GM23248 (cell line): ENCODE results near the gene FLOT1. TPM values are rescaled to one million over a fixed set of nuclear protein-coding genes. Genes with fewer than 3 reads are reported as not detected.

Experiments used
- DNase-seq: peaks from one replicate; pipeline ENCODE4 v3.0.0-alpha.2; 2015
- H2AFZ ChIP-seq: fragments of 200-600 bp; sonication (generic); 2 replicates; pipeline ENCODE4 v1.6.1; 2016; ENCODE audit warnings: antibody characterized with exemption
- H3F3A ChIP-seq: fragments of 200-600 bp; sonication (generic); 2 replicates; pipeline ENCODE4 v1.6.1; 2016; ENCODE audit warnings: mild to moderate bottlenecking, antibody characterized with exemption, mixed run types; ENCODE audit not compliant: insufficient read depth
- H3K27ac ChIP-seq: fragments of 200-600 bp; sonication (generic); 2 replicates; pipeline ENCODE4 v1.5.1; 2016; ENCODE audit warnings: mild to moderate bottlenecking
- H3K27me3 ChIP-seq: fragments of 200-600 bp; sonication (generic); replicated peaks from 2 replicates; pipeline ENCODE4 v1.6.1; 2016; ENCODE audit warnings: mild to moderate bottlenecking; ENCODE audit not compliant: insufficient read depth
- H3K36me3 ChIP-seq: fragments of 200-600 bp; sonication (generic); 2 replicates; pipeline ENCODE4 v1.6.1; 2016; ENCODE audit warnings: low read depth, mild to moderate bottlenecking
- H3K4me1 ChIP-seq: fragments of 200-600 bp; sonication (generic); 2 replicates; pipeline ENCODE4 v1.6.1; 2016; ENCODE audit warnings: mild to moderate bottlenecking; ENCODE audit not compliant: insufficient read depth
- H3K4me2 ChIP-seq: fragments of 200-600 bp; sonication (generic); one replicate; pipeline ENCODE4 v1.6.1; 2016; ENCODE audit warnings: mild to moderate bottlenecking; ENCODE audit not compliant: unreplicated experiment
- H3K4me3 ChIP-seq: fragments of 200-600 bp; sonication (generic); 2 replicates; pipeline ENCODE4 v1.5.1; 2016; ENCODE audit warnings: mild to moderate bottlenecking
- H3K79me2 ChIP-seq: fragments of 200-600 bp; sonication (generic); 2 replicates; pipeline ENCODE4 v1.6.1; 2016; ENCODE audit warnings: mild to moderate bottlenecking; ENCODE audit not compliant: insufficient read depth
- H3K9ac ChIP-seq: fragments of 200-600 bp; sonication (generic); 2 replicates; pipeline ENCODE4 v1.6.1; 2016; ENCODE audit warnings: mild to moderate bottlenecking
- H3K9me2 ChIP-seq: fragments of 200-600 bp; sonication (generic); 2 replicates; pipeline ENCODE4 v1.6.1; 2016; ENCODE audit warnings: mixed run types, mild to moderate bottlenecking, moderate library complexity; ENCODE audit not compliant: insufficient read depth
- H3K9me3 ChIP-seq: fragments of 200-600 bp; sonication (generic); one replicate; pipeline ENCODE4 v1.6.1; 2017; ENCODE audit warnings: low read depth
- H4K20me1 ChIP-seq: fragments of 200-600 bp; sonication (generic); 2 replicates; pipeline ENCODE4 v1.6.0; 2016; ENCODE audit not compliant: insufficient read depth
- EZH2 ChIP-seq: fragments of 200-600 bp; sonication (generic); IDR thresholded peaks from 2 replicates; pipeline ENCODE4 v1.6.1; 2018; ENCODE audit warnings: antibody characterized with exemption, mild to moderate bottlenecking; ENCODE audit not compliant: insufficient read depth, poor library complexity, severe bottlenecking
- EZH2phosphoT487 ChIP-seq: fragments of 200-600 bp; sonication (generic); IDR thresholded peaks from 2 replicates; pipeline ENCODE4 v1.6.1; 2018; ENCODE audit warnings: antibody characterized with exemption, moderate library complexity, mild to moderate bottlenecking, low read depth; ENCODE audit not compliant: insufficient read depth
- WGBS, 2 experiments: methylation state at CpG; one replicate each; pipeline ENCODE4 v1.1.6; 2015 to 2017; ENCODE audit warnings: low lambda C conversion rate in 2 of 2, low coverage in 1 of 2; ENCODE audit errors: missing lambda C conversion rate in 2 of 2; 5-methylcytosine and 5-hydroxymethylcytosine counted together
- in situ Hi-C: fragments of 300-500 bp; cut with MboI; formaldehyde crosslinking; loops from 2 replicates; pipeline ENCODE4 v1.15.0; 2020
- polyA plus RNA-seq: library from polyadenylated mRNA; unstranded; fragments of >200 nt; fragmentation: Nextera tagmentation; extraction: Ambion mirVana; gene quantifications from 2 replicates; pipeline ENCODE4 v1.2.1, GENCODE V29; 2016
- total RNA-seq: library from RNA; depleted of rRNA; stranded (reverse); fragments of >200 nt; shearing (Covaris generic); gene quantifications from 2 replicates; pipeline ENCODE4 v1.2.3, GENCODE V29; 2014

The FLOT1 gene
- total and polyA plus RNA-seq, 2 experiments from 2014 or later: 165 to 171 TPM

DNA sequence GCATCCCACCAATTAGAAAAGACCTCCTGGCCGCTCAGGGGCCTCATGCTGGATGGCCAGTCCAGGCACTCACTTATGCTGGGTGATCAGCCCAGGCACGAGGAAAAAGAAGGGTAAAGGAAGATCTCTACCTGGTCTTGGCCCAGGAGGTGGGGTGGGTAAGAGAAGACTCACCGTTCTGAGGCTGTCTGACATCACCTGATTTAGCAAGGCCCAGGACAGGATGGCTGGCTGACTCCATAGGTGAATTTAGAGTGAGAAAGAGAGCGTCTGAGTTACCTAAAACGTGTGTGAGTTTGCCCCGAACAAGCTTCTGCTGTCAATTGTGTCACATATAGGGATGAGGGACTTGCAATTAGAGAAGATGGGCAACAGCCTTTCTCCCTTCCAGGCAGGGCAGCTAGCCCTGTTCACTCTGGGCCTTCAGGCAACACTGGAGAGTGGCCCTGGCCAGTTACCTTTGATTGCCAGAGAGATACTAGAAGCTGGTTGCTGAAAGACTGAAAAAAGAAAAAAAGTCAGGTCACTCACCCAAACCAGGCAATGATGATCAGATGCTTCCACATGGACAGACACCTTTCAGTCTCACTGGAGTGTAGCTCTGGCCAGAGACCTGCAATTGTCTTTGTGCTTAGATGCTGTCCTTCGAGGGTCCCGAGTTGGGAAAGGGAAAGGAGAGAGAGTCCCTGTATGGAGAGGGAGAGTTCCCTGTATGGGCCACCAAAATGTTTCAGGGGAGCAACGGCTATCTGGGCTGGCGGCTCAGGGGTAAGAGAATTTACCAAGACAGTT lies 37.6 kb upstream of the FLOT1 start:
- peak overlapping the region; percentile 70; the same call in 1 of the 2 replicates for H2AFZ ChIP-seq
- H3K36me3 ChIP-seq: no peaks in the 10 kb centered on the region
- H3F3A ChIP-seq: peaks cover 40% of the 10 kb centered on the region
- H3K4me1 ChIP-seq: peaks cover 43% of the 10 kb centered on the region
- in situ Hi-C loops: no loop called here
- H3K4me2 ChIP-seq: peak overlapping the region; percentile 69
- no peaks in the 10 kb centered on the region for H3K9me2 ChIP-seq
- no peaks in the 10 kb centered on the region for H4K20me1 ChIP-seq
- H3K4me3 ChIP-seq: no peak overlapping the region
- H3K27ac ChIP-seq: peak overlapping the region; percentile 99
- H3K9me3 ChIP-seq: no peaks in the 10 kb centered on the region
- no peak for DNase-seq
- TF ChIP-seq EZH2phosphoT487 (no peak), EZH2 (no peak)
- WGBS, 2 experiments: 95 to 97% methylated on average over 10 of the region's 10 CpGs
- no peaks in the 10 kb centered on the region for H3K27me3 ChIP-seq
- no peaks in the 10 kb centered on the region for H3K79me2 ChIP-seq
- H3K9ac ChIP-seq: peak overlapping the region; percentile 67

DNA sequence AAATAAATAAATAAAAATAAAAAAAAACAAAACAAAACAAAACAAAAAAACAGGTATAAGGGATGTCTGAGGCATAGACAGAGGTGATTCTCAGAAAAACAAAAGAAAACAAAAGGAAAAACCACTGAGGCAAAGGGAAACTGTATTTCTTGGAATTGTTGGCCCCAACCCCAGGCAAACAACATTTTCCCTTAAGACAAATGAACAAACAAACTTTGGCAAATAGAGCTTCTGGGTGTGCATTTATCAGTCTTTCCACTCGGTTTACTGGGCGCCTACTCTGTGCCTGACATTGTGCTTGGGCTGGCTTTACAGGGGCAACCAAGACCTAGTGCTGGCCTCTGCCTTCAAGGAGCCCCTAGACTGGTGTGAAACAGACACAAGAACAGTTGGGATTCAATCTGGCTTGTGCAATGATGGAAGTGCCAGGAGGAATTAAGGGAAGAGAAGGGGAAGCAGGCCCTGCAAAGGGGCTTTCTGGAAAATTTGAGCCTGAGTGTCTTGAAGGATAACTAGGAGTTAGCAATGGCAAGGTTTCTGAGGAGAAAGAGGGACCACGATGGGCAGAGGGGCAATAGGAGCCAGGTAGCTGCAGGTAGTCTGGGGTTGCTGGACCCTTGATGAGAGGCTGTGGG lies 35.6 kb upstream of the FLOT1 start:
- TF ChIP-seq EZH2phosphoT487 (no peak), EZH2 (no peak)
- no peaks in the 10 kb centered on the region for H3K27me3 ChIP-seq
- peaks cover 40% of the 10 kb centered on the region for H3K4me1 ChIP-seq
- no peaks in the 10 kb centered on the region for H3K36me3 ChIP-seq
- WGBS, 2 experiments: 90 to 95% methylated on average over 3 of the region's 3 CpGs
- H2AFZ ChIP-seq: no peak overlapping the region
- no peaks in the 10 kb centered on the region for H3K9me2 ChIP-seq
- no peaks in the 10 kb centered on the region for H4K20me1 ChIP-seq
- no peaks in the 10 kb centered on the region for H3K9me3 ChIP-seq
- H3K27ac ChIP-seq: peak overlapping the region; percentile 75
- H3K9ac ChIP-seq: no peak overlapping the region
- no peak overlapping the region for H3K4me3 ChIP-seq
- peaks cover 37% of the 10 kb centered on the region for H3F3A ChIP-seq
- no peak for DNase-seq
- no peaks in the 10 kb centered on the region for H3K79me2 ChIP-seq
- in situ Hi-C loops: no loop called here
- H3K4me2 ChIP-seq: no peak overlapping the region

DNA sequence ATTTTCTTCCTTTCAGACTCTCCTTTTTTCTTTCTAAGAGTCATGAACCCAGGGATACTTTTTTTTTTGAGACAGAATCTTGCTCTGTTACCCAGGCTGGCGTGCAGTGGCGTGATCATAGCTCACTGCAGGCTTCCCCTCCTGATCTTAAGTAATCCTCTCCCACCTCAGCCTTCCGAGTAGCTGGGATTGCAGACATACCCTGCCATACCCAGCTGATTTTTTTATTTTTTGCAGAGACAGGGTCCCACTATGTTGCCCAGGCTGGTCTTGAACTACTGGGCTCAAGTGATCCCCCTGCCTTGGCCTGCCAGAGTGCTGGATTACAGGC lies 34.6 kb upstream of the FLOT1 start:
- peaks cover 30% of the 10 kb centered on the region for H3K4me1 ChIP-seq
- in situ Hi-C loops: no loop called here
- no peaks in the 10 kb centered on the region for H3K9me2 ChIP-seq
- H3K4me3 ChIP-seq: no peak overlapping the region
- H3F3A ChIP-seq: peaks cover 27% of the 10 kb centered on the region
- no peak overlapping the region for H2AFZ ChIP-seq
- WGBS, 2 experiments: 98 to 100% methylated on average over 3 of the region's 3 CpGs
- no peak overlapping the region for H3K9ac ChIP-seq
- no peak for DNase-seq
- H3K79me2 ChIP-seq: no peaks in the 10 kb centered on the region
- H3K9me3 ChIP-seq: no peaks in the 10 kb centered on the region
- H3K4me2 ChIP-seq: no peak overlapping the region
- no peaks in the 10 kb centered on the region for H3K27me3 ChIP-seq
- H3K36me3 ChIP-seq: no peaks in the 10 kb centered on the region
- no peak overlapping the region for H3K27ac ChIP-seq
- no peak for TF ChIP-seq EZH2
- TF ChIP-seq EZH2phosphoT487: no peak
- no peaks in the 10 kb centered on the region for H4K20me1 ChIP-seq

DNA sequence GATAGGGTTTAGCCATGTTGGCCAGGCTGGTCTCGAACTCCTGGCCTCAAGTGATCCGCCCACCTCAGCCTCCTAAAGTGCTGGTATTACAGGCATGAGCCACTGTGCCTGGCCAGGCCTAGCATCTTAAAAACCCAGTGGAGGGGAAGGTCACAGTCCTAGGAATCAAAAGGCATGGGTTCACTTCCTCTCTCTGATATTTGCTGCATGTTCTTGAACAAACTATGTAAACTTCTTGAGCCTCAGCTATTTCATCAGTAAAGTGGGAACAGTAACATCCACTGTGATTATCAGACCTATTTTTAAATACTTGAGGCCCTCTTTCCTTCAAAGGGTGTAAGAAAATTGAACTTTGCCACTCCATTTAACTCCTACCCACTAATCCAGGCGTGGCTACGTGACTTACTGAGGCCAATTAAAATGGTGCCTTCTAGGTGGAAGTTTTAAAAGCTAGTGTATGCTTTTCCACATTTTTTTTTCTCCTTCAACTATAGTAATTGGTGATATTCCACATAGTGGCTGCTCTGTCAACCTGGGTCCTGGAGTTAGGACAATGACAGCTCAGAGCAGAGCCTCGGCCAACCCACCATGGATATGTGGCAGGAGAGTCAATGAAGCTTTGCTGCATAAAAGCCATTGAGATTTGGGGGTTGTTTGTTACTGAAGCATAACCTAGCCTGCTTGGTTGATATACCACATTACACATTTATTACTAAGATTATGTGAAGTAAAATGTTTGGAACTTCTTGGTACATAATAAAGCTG lies 34.1 kb upstream of the FLOT1 start:
- Histone ChIP-seq H3K27me3 (no peaks in the 10 kb centered on the region), H3K9me3 (no peaks in the 10 kb centered on the region), H4K20me1 (no peaks in the 10 kb centered on the region), H3F3A (peaks cover 25% of the 10 kb centered on the region), H3K36me3 (no peaks in the 10 kb centered on the region), H3K4me3 (no peak overlapping the region), H3K4me2 (no peak overlapping the region), H3K9ac (no peak overlapping the region), H3K27ac (no peak overlapping the region), H2AFZ (no peak overlapping the region), H3K79me2 (no peaks in the 10 kb centered on the region), H3K4me1 (peaks cover 28% of the 10 kb centered on the region), H3K9me2 (no peaks in the 10 kb centered on the region)
- in situ Hi-C loops: no loop called here
- TF ChIP-seq EZH2 (no peak), EZH2phosphoT487 (no peak)
- 96 to 98% methylated on average over 5 of the region's 5 CpGs for WGBS, 2 experiments
- DNase-seq: no peak
